OCI-LY1 (cell line): Measurements from ENCODE around the gene FKRP.

Source experiments
- H2AFZ ChIP-seq: fragments of 200-600 bp; sonication (generic), shearing (Covaris generic); 2 replicates; pipeline ENCODE4 v1.6.0; 2014; ENCODE audit warnings: antibody characterized with exemption, mild to moderate bottlenecking, low read length
- H3F3A ChIP-seq: fragments of 200-600 bp; sonication (generic), shearing (Covaris generic); 2 replicates; pipeline ENCODE4 v1.6.0; 2014; ENCODE audit warnings: mild to moderate bottlenecking, antibody characterized with exemption, low read length, moderate library complexity; ENCODE audit not compliant: insufficient read depth
- H3K27ac ChIP-seq: fragments of 200-600 bp; sonication (generic); 2 replicates; pipeline ENCODE4 v1.5.1; 2014; ENCODE audit warnings: low read length, mixed run types, mild to moderate bottlenecking, low read depth; ENCODE audit not compliant: poor library complexity, severe bottlenecking
- H3K27me3 ChIP-seq: fragments of 200-600 bp; sonication (generic); 2 replicates; pipeline ENCODE4 v1.6.0; 2014; ENCODE audit warnings: antibody characterized with exemption, mild to moderate bottlenecking, low read length, moderate library complexity; ENCODE audit not compliant: insufficient read depth
- H3K36me3 ChIP-seq: fragments of 200-600 bp; sonication (generic); 2 replicates; pipeline ENCODE4 v1.6.1; 2014; ENCODE audit warnings: mild to moderate bottlenecking, antibody characterized with exemption, low read length, moderate library complexity, mixed read lengths; ENCODE audit not compliant: insufficient read depth
- H3K4me1 ChIP-seq: fragments of 200-600 bp; sonication (generic); 2 replicates; pipeline ENCODE4 v1.5.1; 2014; ENCODE audit warnings: mild to moderate bottlenecking, low read length, moderate library complexity; ENCODE audit not compliant: insufficient read depth, severe bottlenecking
- H3K4me2 ChIP-seq: fragments of 200-600 bp; sonication (generic), shearing (Covaris generic); 2 replicates; pipeline ENCODE4 v1.6.1; 2014; ENCODE audit warnings: low read length
- H3K4me3 ChIP-seq: fragments of 200-600 bp; sonication (generic); 2 replicates; pipeline ENCODE4 v1.5.1; 2014; ENCODE audit warnings: low read length, low read depth, mild to moderate bottlenecking, mixed read lengths; ENCODE audit not compliant: poor library complexity, severe bottlenecking
- H3K79me2 ChIP-seq: fragments of 200-600 bp; shearing (Covaris generic); 2 replicates; pipeline ENCODE4 v1.6.1; 2016; ENCODE audit warnings: mixed run types, low read length, mixed read lengths; ENCODE audit not compliant: insufficient read depth
- H3K9ac ChIP-seq: fragments of 200-600 bp; sonication (generic), shearing (Covaris generic); 2 replicates; pipeline ENCODE4 v1.6.1; 2014; ENCODE audit warnings: mild to moderate bottlenecking, low read length, mixed read lengths
- H3K9me2 ChIP-seq: fragments of 200-600 bp; sonication (generic), shearing (Covaris generic); 2 replicates; pipeline ENCODE4 v1.6.1; 2014; ENCODE audit warnings: low read depth, mild to moderate bottlenecking, low read length, mixed read lengths
- H3K9me3 ChIP-seq: fragments of 200-600 bp; shearing (Covaris generic); 2 replicates; pipeline ENCODE4 v1.6.1; 2014; ENCODE audit warnings: low read length, mixed read lengths
- H4K20me1 ChIP-seq: fragments of 200-600 bp; sonication (generic), shearing (Covaris generic); 2 replicates; pipeline ENCODE4 v1.6.0; 2016; ENCODE audit warnings: mild to moderate bottlenecking, low read length; ENCODE audit not compliant: insufficient read depth
- EZH2 ChIP-seq: fragments of 200-600 bp; sonication (generic), shearing (Covaris generic); IDR thresholded peaks from 2 replicates; pipeline ENCODE4 v1.8.0; 2017; ENCODE audit warnings: borderline replicate concordance, mixed run types, mild to moderate bottlenecking, antibody characterized with exemption, low read length, moderate library complexity, mixed read lengths
- TF ChIP-seq, protein P1 (sequence below): fragments of 200-600 bp; sonication (generic), shearing (Covaris generic); IDR thresholded peaks from 2 replicates; pipeline ENCODE4 v1.5.1; 2017; ENCODE audit warnings: mild to moderate bottlenecking, antibody characterized with exemption, low read length, moderate library complexity, mixed read lengths

FKRP gene

DNA sequence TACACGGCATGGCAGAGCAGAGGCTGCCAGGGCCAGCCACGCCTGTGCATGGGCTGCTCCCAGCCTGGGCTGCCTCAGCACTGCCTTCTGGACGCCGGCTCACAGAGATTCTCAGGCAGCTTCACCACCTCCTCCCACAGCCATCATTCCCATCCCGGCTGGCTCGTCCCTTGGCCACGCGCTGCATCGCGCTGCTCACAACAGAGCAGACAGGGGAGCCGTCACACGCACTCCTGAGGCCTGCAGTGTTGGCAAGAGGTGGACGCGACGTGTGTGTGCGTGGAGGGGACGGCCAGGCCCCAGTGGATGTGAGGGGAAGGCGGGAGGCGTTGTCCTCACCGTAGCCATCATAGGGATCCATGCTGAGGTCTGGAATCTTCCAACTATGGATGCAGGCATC lies 21.4 kb upstream of the FKRP start:
- Histone ChIP-seq H4K20me1 (no peaks in the 10 kb centered on the region), H3K36me3 (peaks cover 93% of the 10 kb centered on the region), H3K27ac (no peak overlapping the region)

DNA sequence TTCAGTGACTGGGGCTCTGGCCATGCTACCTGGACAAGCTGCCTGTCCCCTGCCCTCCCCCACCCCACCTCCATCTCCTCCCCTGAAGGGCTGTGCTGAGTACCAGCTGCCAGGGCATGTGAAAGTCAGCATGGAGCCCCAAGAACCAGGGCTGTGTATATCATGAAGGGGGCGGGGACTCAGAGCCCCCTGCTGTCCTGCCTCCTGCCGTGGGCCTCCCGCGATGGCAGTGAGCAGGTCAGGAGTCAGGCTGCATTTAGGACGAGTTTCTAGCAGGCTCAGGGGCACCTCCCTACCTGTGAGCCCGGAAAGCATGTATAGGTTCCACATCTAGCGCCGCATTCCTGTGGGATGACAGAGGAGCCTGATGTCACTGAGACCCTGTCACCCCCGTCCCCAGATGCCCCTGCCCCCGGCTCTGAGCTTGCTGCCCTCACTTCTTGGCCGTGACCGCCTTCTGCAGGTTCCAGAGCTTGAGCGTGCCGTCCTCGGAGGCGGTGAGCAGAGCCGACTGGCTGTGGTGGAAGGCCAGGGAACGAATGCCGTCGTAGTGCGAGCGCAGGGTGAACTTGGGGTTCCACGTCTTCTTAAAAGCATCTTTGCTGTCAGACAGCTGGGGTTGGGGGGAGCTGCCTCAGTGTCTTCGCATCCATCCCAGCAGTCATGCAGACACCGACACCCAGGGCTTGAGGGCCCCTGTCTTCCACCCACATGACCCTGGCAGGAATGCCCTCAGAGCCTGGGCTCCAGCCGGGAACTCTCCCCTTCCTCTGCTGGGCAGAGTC lies 20.6 kb upstream of the FKRP start:
- no peak for TF ChIP-seq EZH2
- TF ChIP-seq, protein P1, sequence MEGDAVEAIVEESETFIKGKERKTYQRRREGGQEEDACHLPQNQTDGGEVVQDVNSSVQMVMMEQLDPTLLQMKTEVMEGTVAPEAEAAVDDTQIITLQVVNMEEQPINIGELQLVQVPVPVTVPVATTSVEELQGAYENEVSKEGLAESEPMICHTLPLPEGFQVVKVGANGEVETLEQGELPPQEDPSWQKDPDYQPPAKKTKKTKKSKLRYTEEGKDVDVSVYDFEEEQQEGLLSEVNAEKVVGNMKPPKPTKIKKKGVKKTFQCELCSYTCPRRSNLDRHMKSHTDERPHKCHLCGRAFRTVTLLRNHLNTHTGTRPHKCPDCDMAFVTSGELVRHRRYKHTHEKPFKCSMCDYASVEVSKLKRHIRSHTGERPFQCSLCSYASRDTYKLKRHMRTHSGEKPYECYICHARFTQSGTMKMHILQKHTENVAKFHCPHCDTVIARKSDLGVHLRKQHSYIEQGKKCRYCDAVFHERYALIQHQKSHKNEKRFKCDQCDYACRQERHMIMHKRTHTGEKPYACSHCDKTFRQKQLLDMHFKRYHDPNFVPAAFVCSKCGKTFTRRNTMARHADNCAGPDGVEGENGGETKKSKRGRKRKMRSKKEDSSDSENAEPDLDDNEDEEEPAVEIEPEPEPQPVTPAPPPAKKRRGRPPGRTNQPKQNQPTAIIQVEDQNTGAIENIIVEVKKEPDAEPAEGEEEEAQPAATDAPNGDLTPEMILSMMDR, result no peak
- no peaks in the 10 kb centered on the region for H4K20me1 ChIP-seq

More for the DNA sequence above, 21.4 kb upstream of the FKRP start:
- H3K27me3 ChIP-seq, result no peaks in the 10 kb centered on the region
- H3K9me2 ChIP-seq, result no peaks in the 10 kb centered on the region
- no peaks in the 10 kb centered on the region for H3K9me3 ChIP-seq
- TF ChIP-seq, protein P1, result no peak
- no peak for TF ChIP-seq EZH2
- no peak overlapping the region for H3K4me3 ChIP-seq
- no peak overlapping the region for H3K9ac ChIP-seq
- H3K4me2 ChIP-seq, result no peak overlapping the region
- peaks cover 38% of the 10 kb centered on the region for H3K4me1 ChIP-seq
- no peak overlapping the region for H2AFZ ChIP-seq
- no peaks in the 10 kb centered on the region for H3F3A ChIP-seq
- no peaks in the 10 kb centered on the region for H3K79me2 ChIP-seq

DNA sequence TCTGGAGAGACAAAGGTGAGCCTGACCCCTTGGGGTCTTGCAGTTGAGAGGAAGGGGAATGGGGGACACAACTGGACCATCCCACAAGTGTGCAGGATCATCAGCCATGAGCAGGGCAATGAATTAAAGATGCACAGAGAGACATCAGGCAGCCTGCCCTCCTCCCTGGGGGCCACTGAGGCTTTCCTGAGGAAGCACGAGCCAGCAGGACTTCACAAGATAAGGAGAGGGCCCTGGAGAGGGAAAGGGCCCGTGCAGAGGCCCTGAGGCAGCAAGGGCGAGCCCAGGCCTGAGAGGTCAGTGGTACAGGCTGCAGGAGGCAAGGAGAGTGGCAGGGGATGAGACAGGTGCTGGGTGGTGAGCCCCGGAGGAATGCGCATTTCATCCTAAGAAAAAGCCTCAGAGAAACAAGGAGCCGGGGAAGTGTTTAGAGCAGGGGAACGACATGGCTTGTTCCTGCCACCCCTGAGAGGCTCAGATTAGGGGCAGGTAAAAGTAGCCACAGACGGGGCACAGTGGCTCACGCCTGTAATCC lies 19.9 kb upstream of the FKRP start:
- no peak overlapping the region for H2AFZ ChIP-seq
- peaks cover 23% of the 10 kb centered on the region for H3K4me1 ChIP-seq
- no peak overlapping the region for H3K27ac ChIP-seq
- H3K79me2 ChIP-seq, result no peaks in the 10 kb centered on the region
- H3K27me3 ChIP-seq, result no peaks in the 10 kb centered on the region
- no peaks in the 10 kb centered on the region for H3F3A ChIP-seq
- no peak overlapping the region for H3K9ac ChIP-seq
- H3K9me3 ChIP-seq, result no peaks in the 10 kb centered on the region
- H3K9me2 ChIP-seq, result no peaks in the 10 kb centered on the region
- no peak overlapping the region for H3K4me2 ChIP-seq
- no peaks in the 10 kb centered on the region for H4K20me1 ChIP-seq
- TF ChIP-seq EZH2, result no peak
- TF ChIP-seq, protein P1, result no peak
- H3K4me3 ChIP-seq, result no peak overlapping the region
- peaks cover 96% of the 10 kb centered on the region for H3K36me3 ChIP-seq

More for the DNA sequence above, 20.6 kb upstream of the FKRP start:
- Histone ChIP-seq H3K79me2 (no peaks in the 10 kb centered on the region), H3K4me3 (no peak overlapping the region), H2AFZ (no peak overlapping the region), H3K36me3 (peaks cover 96% of the 10 kb centered on the region), H3K9ac (no peak overlapping the region), H3K27me3 (no peaks in the 10 kb centered on the region), H3K9me2 (no peaks in the 10 kb centered on the region), H3K4me2 (no peak overlapping the region), H3K4me1 (peaks cover 30% of the 10 kb centered on the region), H3K27ac (no peak overlapping the region), H3F3A (no peaks in the 10 kb centered on the region), H3K9me3 (no peaks in the 10 kb centered on the region)
